Neural progenitor cell (in vitro differentiated cells): Measurements from ENCODE around the gene SLC22A1. TPM values are rescaled to one million over a fixed set of nuclear protein-coding genes. Genes with fewer than 3 reads are reported as not detected.

ENCODE experiments used
- DNase-seq: peaks from one replicate; pipeline ENCODE4 v3.0.0-alpha.2; 2016; ENCODE audit warnings: low spot score
- H2AFZ ChIP-seq: fragments of 200-600 bp; sonication (generic); replicated peaks from 2 replicates; pipeline ENCODE4 v1.6.1; 2016; ENCODE audit warnings: antibody characterized with exemption
- H3F3A ChIP-seq: fragments of 200-600 bp; sonication (generic); 2 replicates; pipeline ENCODE4 v1.6.1; 2016; ENCODE audit warnings: antibody characterized with exemption, low read depth
- H3K27ac ChIP-seq: fragments of 200-600 bp; sonication (generic); 2 replicates; pipeline ENCODE4 v1.5.1; 2016; ENCODE audit warnings: mild to moderate bottlenecking
- H3K27me3 ChIP-seq: fragments of 200-600 bp; sonication (generic); 2 replicates; pipeline ENCODE4 v1.6.1; 2016; ENCODE audit warnings: mild to moderate bottlenecking, moderate library complexity
- H3K36me3 ChIP-seq: fragments of 200-600 bp; sonication (generic); 2 replicates; pipeline ENCODE4 v1.5.1; 2016
- H3K4me1 ChIP-seq: fragments of 200-600 bp; sonication (generic); 2 replicates; pipeline ENCODE4 v1.6.1; 2016; ENCODE audit warnings: mixed run types
- H3K4me2 ChIP-seq: fragments of 200-600 bp; sonication (generic); 2 replicates; pipeline ENCODE4 v1.6.1; 2016
- H3K4me3 ChIP-seq: fragments of 200-600 bp; sonication (generic); 2 replicates; pipeline ENCODE4 v1.5.1; 2016
- H3K79me2 ChIP-seq: fragments of 200-600 bp; sonication (generic); 2 replicates; pipeline ENCODE4 v1.6.1; 2016; ENCODE audit warnings: low read depth
- H3K9ac ChIP-seq: fragments of 200-600 bp; sonication (generic); 2 replicates; pipeline ENCODE4 v1.6.1; 2016
- H3K9me3 ChIP-seq: fragments of 200-600 bp; sonication (generic); 2 replicates; pipeline ENCODE4 v1.5.1; 2016; ENCODE audit warnings: low read depth
- H4K20me1 ChIP-seq: fragments of 200-600 bp; sonication (generic); 2 replicates; pipeline ENCODE4 v1.6.1; 2016; ENCODE audit warnings: low read depth
- H3K27ac Mint-ChIP-seq: 3 replicates; pipeline ENCODE4 v1.8.0; 2021; ENCODE audit warnings: mixed read lengths
- H3K27me3 Mint-ChIP-seq: 2 replicates; pipeline ENCODE4 v1.8.0; 2022; ENCODE audit warnings: low read depth, mild to moderate bottlenecking, inconsistent platforms, moderate library complexity, mixed read lengths; ENCODE audit not compliant: insufficient read depth
- H3K36me3 Mint-ChIP-seq: 3 replicates; pipeline ENCODE4 v1.8.0; 2021; ENCODE audit warnings: mixed read lengths
- H3K4me1 Mint-ChIP-seq: 3 replicates; pipeline ENCODE4 v1.8.0; 2021; ENCODE audit warnings: mixed read lengths
- H3K4me3 Mint-ChIP-seq: 3 replicates; pipeline ENCODE4 v1.8.0; 2021; ENCODE audit warnings: mild to moderate bottlenecking, moderate library complexity, mixed read lengths
- H3K9me3 Mint-ChIP-seq: 3 replicates; pipeline ENCODE4 v1.8.0; 2020; ENCODE audit warnings: mixed read lengths
- CTCF ChIP-seq: fragments of 200-600 bp; sonication (generic); IDR thresholded peaks from 2 replicates; pipeline ENCODE4 v1.5.1; 2017; ENCODE audit warnings: antibody characterized with exemption, mild to moderate bottlenecking
- EZH2 ChIP-seq: fragments of 200-600 bp; sonication (generic); IDR thresholded peaks from 2 replicates; pipeline ENCODE4 v1.6.1; 2017; ENCODE audit warnings: antibody characterized with exemption, mild to moderate bottlenecking, moderate library complexity
- EZH2phosphoT487 ChIP-seq: fragments of 200-600 bp; sonication (generic); IDR thresholded peaks from 2 replicates; pipeline ENCODE4 v1.6.1; 2017; ENCODE audit warnings: antibody characterized with exemption
- total RNA-seq: library from RNA; depleted of rRNA; stranded (reverse); fragments of >200 nt; gene quantifications from 2 replicates; pipeline ENCODE4 v1.2.3, GENCODE V29; 2015; ENCODE audit warnings: low replicate concordance

The SLC22A1 gene
- total RNA-seq, 1 donor from 2014 or later: not detected

- H3K4me2 ChIP-seq: no peak overlapping the region
- Mint-ChIP-seq H3K36me3 (peaks cover 34% of the 10 kb centered on the region), H3K27ac (no peak overlapping the region), H3K4me3 (no peak overlapping the region), H3K9me3 (no peaks in the 10 kb centered on the region), H3K27me3 (peaks cover 4% of the 10 kb centered on the region), H3K4me1 (no peaks in the 10 kb centered on the region)
- H3F3A ChIP-seq: no peaks in the 10 kb centered on the region
- H3K4me1 ChIP-seq: no peaks in the 10 kb centered on the region
- H3K9ac ChIP-seq: no peak overlapping the region
- H3K27me3 ChIP-seq: no peaks in the 10 kb centered on the region
- H3K36me3 ChIP-seq: peaks cover 10% of the 10 kb centered on the region
- no peaks in the 10 kb centered on the region for H3K9me3 ChIP-seq
- DNase-seq: no peak
- H3K4me3 ChIP-seq: no peak overlapping the region
- H4K20me1 ChIP-seq: no peaks in the 10 kb centered on the region
- no peak overlapping the region for H2AFZ ChIP-seq
- no peak overlapping the region for H3K27ac ChIP-seq
- no peak for TF ChIP-seq EZH2
- TF ChIP-seq EZH2phosphoT487: no peak
- TF ChIP-seq CTCF: no peak
- no peaks in the 10 kb centered on the region for H3K79me2 ChIP-seq
Measured at GRCh38 chr6:160101277-160102205, 20.1 kb upstream of the SLC22A1 start.

GRCh38 chr6:160102399-160102798 is 19.2 kb upstream of the SLC22A1 start:
- Histone ChIP-seq H3K36me3 (peaks cover 10% of the 10 kb centered on the region), H2AFZ (no peak overlapping the region), H3F3A (no peaks in the 10 kb centered on the region), H3K4me2 (no peak overlapping the region), H3K4me1 (no peaks in the 10 kb centered on the region), H4K20me1 (no peaks in the 10 kb centered on the region), H3K27me3 (no peaks in the 10 kb centered on the region), H3K79me2 (no peaks in the 10 kb centered on the region), H3K27ac (no peak overlapping the region), H3K9me3 (no peaks in the 10 kb centered on the region), H3K9ac (no peak overlapping the region), H3K4me3 (no peak overlapping the region)
- Mint-ChIP-seq H3K4me3 (no peak overlapping the region), H3K9me3 (no peaks in the 10 kb centered on the region), H3K4me1 (no peaks in the 10 kb centered on the region), H3K36me3 (peaks cover 30% of the 10 kb centered on the region), H3K27ac (no peak overlapping the region), H3K27me3 (peaks cover 2% of the 10 kb centered on the region)
- no peak for DNase-seq
- no peak for TF ChIP-seq EZH2
- TF ChIP-seq EZH2phosphoT487: no peak
- no peak for TF ChIP-seq CTCF

GRCh38 chr6:160102956-160103824 is 18.4 kb upstream of the SLC22A1 start:
- no peak overlapping the region for H3K4me3 ChIP-seq
- no peaks in the 10 kb centered on the region for H4K20me1 ChIP-seq
- H3K36me3 ChIP-seq: peaks cover 10% of the 10 kb centered on the region
- H3F3A ChIP-seq: no peaks in the 10 kb centered on the region
- peak; percentile 48 for DNase-seq
- Mint-ChIP-seq H3K4me3 (no peak overlapping the region), H3K27me3 (peaks cover 2% of the 10 kb centered on the region), H3K36me3 (peaks cover 30% of the 10 kb centered on the region), H3K9me3 (no peaks in the 10 kb centered on the region), H3K27ac (no peak overlapping the region), H3K4me1 (no peaks in the 10 kb centered on the region)
- H3K27me3 ChIP-seq: no peaks in the 10 kb centered on the region
- H3K4me1 ChIP-seq: no peaks in the 10 kb centered on the region
- no peaks in the 10 kb centered on the region for H3K79me2 ChIP-seq
- no peak overlapping the region for H3K9ac ChIP-seq
- TF ChIP-seq EZH2phosphoT487 (no peak), CTCF (peak; percentile 54), EZH2 (no peak)
- H3K9me3 ChIP-seq: no peaks in the 10 kb centered on the region
- no peak overlapping the region for H2AFZ ChIP-seq
- H3K27ac ChIP-seq: no peak overlapping the region
- H3K4me2 ChIP-seq: no peak overlapping the region
